Measurements from ENCODE around the gene GSG1L. TPM values are rescaled to one million over a fixed set of nuclear protein-coding genes. Genes with fewer than 3 reads are reported as not detected.

Gene GSG1L
- total RNA-seq, 1 experiment from 2014 or later: not detected

DNA sequence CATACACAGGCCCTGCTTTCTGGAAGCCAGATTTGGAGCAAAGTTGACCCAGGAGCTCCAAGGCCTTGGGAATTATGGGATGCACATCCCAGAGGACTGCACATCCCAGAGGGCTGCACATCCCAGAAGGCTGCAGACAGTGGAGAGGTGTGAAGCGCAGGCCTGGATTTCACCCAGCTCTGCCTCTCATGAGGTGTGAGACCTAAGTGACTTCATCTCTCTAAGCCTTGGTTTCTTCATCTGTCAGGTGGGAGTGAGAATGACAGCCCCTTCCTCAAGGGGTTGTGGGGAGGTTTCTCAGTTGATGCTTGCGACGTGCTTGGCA lies 102.3 kb downstream of the GSG1L start:
- Histone ChIP-seq H3K4me1 (replicated peaks; ENCODE audit: insufficient read depth) (no peaks in the 10 kb centered on the region), H3K36me3 (ENCODE audit: low read depth) (no peaks in the 10 kb centered on the region), H3F3A (ENCODE audit: insufficient read depth, low read depth) (no peaks in the 10 kb centered on the region), H3K9me3 (ENCODE audit: insufficient read depth, low read depth) (peaks cover 5% of the 10 kb centered on the region; the same call in 1 of the 2 replicates), H3K9me2 (ENCODE audit: insufficient read depth) (no peaks in the 10 kb centered on the region), H2AFZ (no peak overlapping the region), H3K4me2 (no peak overlapping the region), H3K27ac (no peak overlapping the region), H3K4me3 (no peak overlapping the region), H3K27me3 (ENCODE audit: insufficient read depth, low read depth) (peaks cover 90% of the 10 kb centered on the region), H4K20me1 (ENCODE audit: insufficient read depth) (no peaks in the 10 kb centered on the region), H3K79me2 (ENCODE audit: low read depth) (no peaks in the 10 kb centered on the region)
- DNase-seq: no peak
- BruUV-seq (replicated peaks): no TSS peak
- intact Hi-C loops (cut with micrococcal nuclease; ENCODE audit: unreplicated experiment): no loop called here
- POLR2A ChIA-PET (ENCODE audit: unreplicated experiment): no interaction called here
- TF ChIP-seq CTCF (conservative IDR thresholded peaks at IDR 0.05) (no peak), EZH2 (IDR thresholded peaks at IDR 0.05; ENCODE audit: low read depth) (no peak)
- CTCF ChIA-PET: no interaction called here

DNA sequence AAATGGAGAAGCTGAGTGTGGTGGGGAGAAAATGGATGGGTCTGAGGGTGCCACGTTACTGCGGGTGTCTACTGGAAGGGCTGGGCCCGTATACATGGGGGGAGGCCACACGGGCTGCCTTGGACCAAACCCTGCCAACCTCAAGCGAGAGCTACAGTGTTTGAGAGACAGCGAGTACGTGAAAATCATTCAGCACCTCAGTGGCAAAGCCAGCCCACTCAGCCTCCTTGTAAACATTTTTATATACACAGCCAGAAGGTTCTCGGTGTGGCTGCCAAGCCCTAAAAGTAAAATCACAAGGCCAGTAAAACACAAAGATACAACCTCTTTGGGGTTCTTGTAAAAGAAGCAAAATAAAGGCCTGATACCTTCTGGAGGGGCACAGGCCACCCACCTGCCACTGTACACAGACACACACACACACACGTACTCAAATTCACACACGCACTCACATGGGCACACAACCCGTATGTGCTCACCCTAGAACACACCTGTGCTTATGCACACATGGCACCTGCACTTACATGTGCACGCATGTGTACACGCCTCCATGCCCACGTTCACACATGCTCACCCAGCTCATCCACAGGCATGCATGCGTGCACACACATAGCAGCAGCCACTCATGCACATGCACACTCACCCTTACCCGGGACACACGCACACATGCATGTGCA lies 102.8 kb downstream of the GSG1L start:
- intact Hi-C loops (cut with micrococcal nuclease; ENCODE audit: unreplicated experiment): no loop called here
- BruUV-seq (replicated peaks): no TSS peak
- TF ChIP-seq CTCF (conservative IDR thresholded peaks at IDR 0.05) (no peak), EZH2 (IDR thresholded peaks at IDR 0.05; ENCODE audit: low read depth) (no peak)
- no peaks in the 10 kb centered on the region for H3K79me2 ChIP-seq (ENCODE audit: low read depth)
- POLR2A ChIA-PET (ENCODE audit: unreplicated experiment): no interaction called here
- H3K9me3 ChIP-seq (ENCODE audit: insufficient read depth, low read depth): peaks cover 5% of the 10 kb centered on the region; the same call in 1 of the 2 replicates
- no peaks in the 10 kb centered on the region for H3K4me1 ChIP-seq (replicated peaks; ENCODE audit: insufficient read depth)
- no peak overlapping the region for H3K4me2 ChIP-seq
- CTCF ChIA-PET: no interaction called here
- no peaks in the 10 kb centered on the region for H3K36me3 ChIP-seq (ENCODE audit: low read depth)
- no peak overlapping the region for H3K27ac ChIP-seq
- H2AFZ ChIP-seq: no peak overlapping the region
- H3F3A ChIP-seq (ENCODE audit: insufficient read depth, low read depth): no peaks in the 10 kb centered on the region
- no peaks in the 10 kb centered on the region for H4K20me1 ChIP-seq (ENCODE audit: insufficient read depth)
- peaks cover 86% of the 10 kb centered on the region for H3K27me3 ChIP-seq (ENCODE audit: insufficient read depth, low read depth)
- DNase-seq: no peak
- no peaks in the 10 kb centered on the region for H3K9me2 ChIP-seq (ENCODE audit: insufficient read depth)
- no peak overlapping the region for H3K4me3 ChIP-seq

DNA sequence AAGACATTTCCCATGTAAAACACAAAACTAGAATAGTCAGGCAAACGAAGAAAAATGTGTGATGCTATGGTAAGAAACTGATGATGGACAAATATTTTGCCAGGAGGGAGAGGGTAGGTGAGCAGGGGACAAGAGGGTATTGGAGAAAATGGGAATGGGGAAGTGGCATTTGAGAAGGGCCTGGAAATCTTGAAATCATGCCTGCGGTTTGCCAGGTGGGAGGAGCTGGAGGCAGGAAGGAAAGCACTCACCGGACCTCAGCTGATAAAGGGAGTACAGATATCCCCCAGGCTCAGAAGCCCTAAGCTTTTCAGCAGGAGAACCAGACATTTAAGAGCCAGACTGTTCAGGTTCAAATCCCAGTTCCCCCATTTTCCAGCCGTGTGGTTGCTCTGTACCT lies 103.6 kb downstream of the GSG1L start:
- peaks cover 8% of the 10 kb centered on the region; the same call in 1 of the 2 replicates for H3K9me3 ChIP-seq (ENCODE audit: insufficient read depth, low read depth)
- H3K27me3 ChIP-seq (ENCODE audit: insufficient read depth, low read depth): peaks cover 90% of the 10 kb centered on the region
- no peaks in the 10 kb centered on the region for H4K20me1 ChIP-seq (ENCODE audit: insufficient read depth)
- no peak overlapping the region for H3K4me3 ChIP-seq
- no peak overlapping the region for H3K4me2 ChIP-seq
- POLR2A ChIA-PET (ENCODE audit: unreplicated experiment): no interaction called here
- no peaks in the 10 kb centered on the region for H3F3A ChIP-seq (ENCODE audit: insufficient read depth, low read depth)
- H3K4me1 ChIP-seq (replicated peaks; ENCODE audit: insufficient read depth): no peaks in the 10 kb centered on the region
- BruUV-seq (replicated peaks): no TSS peak
- no peak overlapping the region for H3K27ac ChIP-seq
- no peak for TF ChIP-seq EZH2 (IDR thresholded peaks at IDR 0.05; ENCODE audit: low read depth)
- TF ChIP-seq CTCF (conservative IDR thresholded peaks at IDR 0.05): no peak
- DNase-seq: no peak
- no peaks in the 10 kb centered on the region for H3K79me2 ChIP-seq (ENCODE audit: low read depth)
- CTCF ChIA-PET: no interaction called here
- H3K9me2 ChIP-seq (ENCODE audit: insufficient read depth): no peaks in the 10 kb centered on the region
- intact Hi-C loops (cut with micrococcal nuclease; ENCODE audit: unreplicated experiment): no loop called here
- no peak overlapping the region for H2AFZ ChIP-seq
- no peaks in the 10 kb centered on the region for H3K36me3 ChIP-seq (ENCODE audit: low read depth)

All from PC-9 (cell line).